Brain pericyte (primary cell): ENCODE measurements around the gene GULP1.
"Not testable (repeated sequence)": the region's sequence is repeated elsewhere in the genome, so short reads cannot be mapped to it uniquely, and the experiment has no call there.

Experiments used
- DNase-seq: peaks from one replicate; pipeline ENCODE4 v3.0.0-alpha.2; 2012; ENCODE audit warnings: low read depth, low spot score

The GULP1 gene

DNA sequence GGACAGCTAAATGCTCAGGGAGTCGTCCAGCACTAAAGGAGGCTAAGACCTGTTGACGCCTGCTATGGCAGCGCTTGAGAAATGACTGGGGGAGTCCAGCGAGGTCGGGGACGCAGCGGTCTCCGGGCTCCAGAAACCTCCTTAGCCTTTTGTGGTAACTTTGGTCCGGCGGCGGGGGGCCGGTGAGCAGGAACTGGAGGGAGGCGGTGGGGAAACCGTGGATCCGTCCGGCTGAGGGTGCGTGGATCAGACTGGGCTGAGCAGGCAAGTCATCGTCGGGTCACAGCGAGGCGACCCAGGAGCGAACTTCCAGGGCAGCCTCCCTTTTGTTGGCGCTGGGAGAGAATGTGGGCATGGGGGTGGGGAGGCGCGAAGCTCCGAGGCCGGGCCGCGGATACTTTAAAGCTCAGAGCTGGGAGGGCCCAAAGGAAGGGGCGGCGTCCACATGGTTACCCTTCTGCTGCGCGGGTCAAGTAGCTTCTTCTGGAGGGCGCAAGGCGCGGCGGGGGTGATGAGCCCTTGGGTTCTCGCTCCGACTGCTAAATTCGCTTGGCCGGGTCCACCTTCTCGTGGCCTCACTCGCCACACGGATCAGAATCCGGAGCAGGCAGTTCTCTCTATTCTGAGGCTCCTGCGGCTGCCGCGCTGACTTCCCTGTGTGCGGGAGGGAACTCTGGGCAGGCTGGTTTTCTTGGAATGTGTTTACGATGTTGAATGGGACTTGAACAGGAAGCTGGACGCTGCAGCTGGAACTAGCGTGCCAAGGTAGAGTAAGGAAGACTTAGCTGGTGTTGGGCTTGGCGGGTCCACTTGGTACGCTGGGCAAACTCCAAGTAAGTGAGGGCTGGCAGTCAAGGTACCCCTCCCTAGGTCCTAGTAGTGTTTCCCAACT lies 920 bp downstream of the GULP1 start:
- DNase-seq = peak; percentile 66

DNA sequence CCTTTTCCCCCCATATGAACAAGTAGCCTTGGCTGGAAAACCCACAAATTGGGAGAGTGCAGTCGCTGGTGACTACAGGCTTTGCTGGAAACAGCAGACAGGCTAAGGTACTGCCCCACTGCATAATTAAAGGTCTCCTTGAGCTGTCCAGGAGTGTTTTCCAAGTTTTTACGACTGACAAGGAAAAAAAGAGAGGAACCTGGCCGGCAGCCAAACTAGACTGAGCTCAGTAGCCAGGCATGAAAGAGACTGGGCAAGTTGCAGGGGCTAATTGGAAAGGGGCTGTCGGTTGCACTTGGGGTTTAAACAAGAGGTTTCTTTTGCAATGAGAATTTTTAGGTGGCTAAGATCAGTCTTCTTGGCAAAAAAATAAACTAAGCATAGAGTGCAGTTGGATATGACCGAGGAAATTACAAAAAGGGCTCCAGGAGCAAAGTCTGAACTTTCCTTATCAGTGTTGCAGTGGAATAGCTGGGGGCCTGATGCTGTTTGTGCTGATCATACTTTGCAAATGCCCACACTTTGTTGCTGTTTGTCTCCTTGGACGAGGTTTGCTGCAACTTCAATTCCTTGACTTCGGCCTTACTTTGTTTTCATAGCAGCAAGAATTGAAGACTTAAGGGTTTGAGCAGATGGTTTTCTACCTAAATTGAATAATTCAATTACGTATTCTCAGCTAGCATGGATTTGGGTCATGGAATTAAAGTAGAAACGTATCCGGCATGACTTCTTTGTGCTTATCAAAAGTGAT lies 2.1 kb downstream of the GULP1 start:
- no peak for DNase-seq

- no peak for DNase-seq
Observed at GRCh38 chr2:188294352-188294926, 2.8 kb downstream of the GULP1 start.

GRCh38 chr2:188295067-188295685 lies 3.5 kb downstream of the GULP1 start:
- no peak for DNase-seq

DNA sequence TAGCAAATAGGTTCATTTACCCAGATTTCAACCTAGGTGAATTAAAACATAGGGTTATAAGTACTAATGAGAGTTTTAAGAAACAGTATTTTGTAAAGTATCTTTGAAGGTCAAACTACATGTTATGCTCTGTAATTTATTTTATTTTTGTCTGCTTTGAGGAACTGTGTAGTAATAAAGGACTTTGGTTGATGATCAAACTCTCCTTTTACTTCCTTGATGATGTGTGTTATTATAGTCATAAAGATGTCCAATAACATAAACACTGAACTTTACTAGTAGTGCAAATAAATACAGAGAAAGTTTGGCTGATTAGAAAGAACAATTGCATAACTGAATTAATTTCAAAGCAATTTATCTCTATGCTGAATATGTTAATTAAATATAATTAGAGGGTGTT lies 6.3 kb downstream of the GULP1 start:
- DNase-seq = no peak

GRCh38 chr2:188298937-188299371 lies 7.3 kb downstream of the GULP1 start:
- not testable (repeated sequence) for DNase-seq

DNA sequence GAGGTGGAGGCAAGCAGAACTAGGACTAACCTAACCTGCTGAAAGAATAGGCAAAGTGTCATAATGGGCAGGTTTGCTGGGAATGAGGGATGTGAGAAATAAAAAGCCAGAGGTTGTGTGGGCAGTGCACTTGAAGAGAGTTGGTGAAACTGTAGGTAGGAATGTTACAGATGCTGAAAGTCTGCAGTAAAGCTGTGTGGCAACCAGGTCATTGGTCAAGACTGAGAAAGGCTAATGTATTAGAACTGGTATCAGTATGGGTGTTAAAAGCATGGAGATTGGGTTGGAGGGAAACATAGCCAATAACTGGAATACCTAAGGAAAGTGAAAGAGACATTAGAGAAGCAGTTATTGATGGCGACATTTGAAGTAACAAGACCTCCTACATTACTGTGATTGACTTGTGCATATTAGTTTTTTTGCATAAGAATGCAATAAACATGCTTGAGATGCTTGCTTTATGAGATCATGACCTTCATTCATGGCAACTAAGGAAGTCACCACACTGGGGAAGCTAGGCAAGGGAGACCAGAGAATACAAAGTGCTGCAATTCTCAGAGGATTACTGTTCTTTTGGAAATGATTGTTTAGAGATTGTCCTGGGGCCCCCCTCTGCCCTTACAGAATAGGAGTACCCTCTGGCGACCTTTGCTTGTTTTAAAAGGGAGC lies 11.8 kb downstream of the GULP1 start:
- DNase-seq = no peak

DNA sequence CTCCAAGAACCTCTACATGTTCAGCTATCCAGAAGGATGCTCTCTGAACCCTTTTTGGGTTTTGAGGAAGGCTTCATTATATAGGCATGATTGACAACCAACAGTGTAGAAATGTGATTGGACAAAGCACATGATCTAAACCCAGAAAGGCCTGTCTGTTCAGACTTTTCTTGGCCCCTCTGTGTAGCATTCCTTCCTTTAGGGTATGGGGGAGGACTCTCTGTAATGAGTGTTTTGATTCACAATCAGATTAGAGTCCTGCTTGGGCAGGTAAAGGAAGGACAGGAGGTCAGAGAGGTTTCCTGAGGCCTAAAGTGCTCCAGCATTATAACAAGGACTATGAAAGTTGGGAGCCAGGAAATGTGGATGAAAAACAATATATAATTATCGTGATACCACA lies 13.6 kb downstream of the GULP1 start:
- DNase-seq = no peak

GRCh38 chr2:188306271-188306670 lies 14.6 kb downstream of the GULP1 start:
- DNase-seq = no peak

- DNase-seq = no peak
Observed at GRCh38 chr2:188307850-188308283, 16.2 kb downstream of the GULP1 start.

DNA sequence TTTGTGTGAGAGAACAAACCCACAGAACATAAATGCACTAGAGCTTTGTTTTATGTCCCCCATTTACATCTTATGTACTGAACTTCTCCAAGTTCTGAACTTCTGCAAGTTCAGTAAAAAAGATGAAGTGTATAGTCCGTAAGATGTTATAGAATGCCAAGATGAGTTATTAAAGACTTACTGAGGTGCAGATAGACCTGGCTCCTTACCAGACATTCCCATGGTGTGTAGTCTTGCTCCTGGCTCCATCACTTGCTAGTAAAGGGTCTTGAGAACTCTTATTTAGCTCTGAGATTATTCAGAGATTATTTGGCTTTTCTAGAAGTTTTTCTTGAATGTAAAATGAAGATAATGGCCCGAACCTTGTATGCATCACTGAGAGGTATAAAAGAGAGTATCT lies 16.8 kb downstream of the GULP1 start:
- DNase-seq = no peak

DNA sequence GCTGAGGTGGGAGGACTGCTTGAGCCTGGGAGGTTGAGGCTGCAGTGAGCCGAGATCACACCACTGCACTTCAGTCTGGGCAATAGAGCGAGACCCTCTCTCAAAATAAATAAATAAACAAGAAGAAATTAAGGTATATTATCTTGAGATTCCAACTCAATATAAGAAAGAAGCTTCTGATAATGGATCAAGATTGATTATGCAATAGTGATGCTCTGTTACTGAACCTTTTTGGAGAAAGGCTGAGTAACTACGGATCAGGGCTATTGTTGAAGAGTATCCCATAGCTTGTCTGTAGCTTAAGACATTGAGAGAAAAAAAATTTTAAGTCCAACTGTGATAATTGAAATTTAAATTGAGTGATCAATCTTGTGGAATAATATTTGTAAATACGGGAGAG lies 17.7 kb downstream of the GULP1 start:
- DNase-seq = no peak

GRCh38 chr2:188314314-188315054 lies 22.8 kb downstream of the GULP1 start:
- DNase-seq = no peak

DNA sequence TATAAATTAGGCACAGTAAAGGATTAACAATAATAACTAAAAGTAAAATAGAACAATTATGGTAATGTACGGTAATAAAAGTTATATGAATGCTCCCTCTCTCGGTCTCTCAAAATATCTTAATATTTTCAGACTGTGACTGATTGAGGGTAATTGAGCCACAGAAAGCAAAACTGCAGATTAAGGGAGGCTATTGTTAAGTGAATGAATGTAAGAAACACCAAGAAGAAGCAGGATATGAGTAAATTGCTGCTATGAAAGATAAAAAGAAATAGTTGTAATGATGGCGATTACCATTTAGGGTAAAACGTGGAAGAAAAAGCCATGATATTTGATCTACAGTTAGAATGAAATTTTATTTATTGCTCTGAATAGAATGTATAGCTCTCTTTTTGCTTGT lies 24.1 kb downstream of the GULP1 start:
- no peak for DNase-seq

DNA sequence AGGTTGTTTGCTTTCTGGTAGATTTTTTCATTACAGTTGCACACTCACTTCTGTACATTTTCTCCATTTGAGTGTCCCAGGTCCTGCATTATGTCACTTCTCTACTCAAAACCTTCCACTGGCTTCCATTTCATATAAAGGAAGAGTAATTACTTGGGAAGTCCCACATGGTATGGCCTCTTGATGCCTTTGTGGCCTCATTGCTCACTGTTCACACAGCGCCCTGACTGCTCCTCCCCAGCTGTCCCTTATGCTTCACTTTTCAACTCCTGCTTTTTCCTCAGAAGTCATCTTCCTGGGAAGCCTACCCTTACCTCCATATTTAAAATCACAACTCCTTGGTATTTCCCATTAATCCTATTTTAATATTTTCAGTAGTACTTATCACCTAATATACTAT lies 24.7 kb downstream of the GULP1 start:
- no peak for DNase-seq

- no peak for DNase-seq
Observed at GRCh38 chr2:188316791-188317423, 25.2 kb downstream of the GULP1 start.

- DNase-seq = no peak
Observed at GRCh38 chr2:188318161-188318749, 26.6 kb downstream of the GULP1 start.

DNA sequence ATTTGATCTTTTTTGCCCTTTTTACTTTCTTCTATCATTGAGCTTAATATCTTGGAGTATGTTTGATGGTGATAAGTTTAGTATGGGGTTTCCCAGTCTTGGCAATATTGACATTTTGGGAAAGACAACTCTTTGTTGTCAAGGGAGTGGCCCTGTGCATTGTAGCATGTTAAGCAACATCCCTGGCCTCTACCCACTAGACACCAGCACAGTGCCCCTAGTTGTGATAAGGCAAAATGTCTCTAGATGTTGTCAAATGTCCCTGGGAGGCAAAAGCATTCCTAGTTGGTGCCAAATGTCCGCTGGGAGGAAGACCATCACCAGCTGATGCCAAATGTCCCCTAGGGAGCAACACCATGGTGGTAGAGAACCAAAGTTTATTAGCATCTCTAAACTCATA lies 28.2 kb downstream of the GULP1 start:
- no peak for DNase-seq

GRCh38 chr2:188320861-188321260 lies 29.2 kb downstream of the GULP1 start:
- DNase-seq = no peak
